MCF 10A (cell line): Measurements from ENCODE around the gene PHKB. TPM values are rescaled to one million over a fixed set of nuclear protein-coding genes. Genes with fewer than 3 reads are reported as not detected.

ENCODE experiments used
- BruUV-seq: library from RNA; stranded (reverse); fragments of 400-500 nt; replicated peaks from 2 replicates; lab custom pipeline; 2021; lab: Mats Ljungman, UMichigan
- CTCF ChIA-PET: fragments of 300-600 bp; sonication (Branson Sonifier 250); formaldehyde crosslinking; extraction: SDS; loops from one replicate; lab custom pipeline; 2021; ENCODE audit warnings: antibody characterized with exemption, inconsistent platforms; lab: Yijun Ruan, JAX
- POLR2A ChIA-PET: fragments of 300-600, 350-650 bp; sonication (Branson Sonifier 250); formaldehyde crosslinking; extraction: SDS; loops from one replicate; lab custom pipeline; 2020; ENCODE audit warnings: antibody characterized with exemption, inconsistent platforms; lab: Yijun Ruan, JAX
- DNase-seq: peaks from one replicate; pipeline ENCODE4 v3.0.0-alpha.2; 2018; ENCODE audit not compliant: unreplicated experiment
- H3K27ac Mint-ChIP-seq: one replicate; pipeline ENCODE4 v1.8.0; 2022; ENCODE audit warnings: mild to moderate bottlenecking, low read depth, mixed read lengths; ENCODE audit not compliant: unreplicated experiment
- H3K27me3 Mint-ChIP-seq: one replicate; pipeline ENCODE4 v1.8.0; 2022; ENCODE audit warnings: mixed read lengths; ENCODE audit not compliant: insufficient read depth, unreplicated experiment
- H3K36me3 Mint-ChIP-seq: one replicate; pipeline ENCODE4 v1.8.0; 2022; ENCODE audit warnings: mild to moderate bottlenecking, moderate library complexity, mixed read lengths; ENCODE audit not compliant: insufficient read depth, unreplicated experiment
- H3K4me1 Mint-ChIP-seq: one replicate; pipeline ENCODE4 v1.8.0; 2022; ENCODE audit warnings: mixed read lengths; ENCODE audit not compliant: insufficient read depth, unreplicated experiment
- H3K4me3 Mint-ChIP-seq: one replicate; pipeline ENCODE4 v1.8.0; 2022; ENCODE audit warnings: mild to moderate bottlenecking, moderate library complexity, mixed read lengths; ENCODE audit not compliant: unreplicated experiment
- H3K9me3 Mint-ChIP-seq: one replicate; pipeline ENCODE4 v1.8.0; 2022; ENCODE audit warnings: mixed read lengths; ENCODE audit not compliant: unreplicated experiment
- intact Hi-C: fragments of 100-400 bp; cut with micrococcal nuclease; formaldehyde crosslinking; loops from 2 replicates; pipeline ENCODE4 v1.14.1; 2022
- total RNA-seq: library from RNA; stranded (reverse); gene quantifications from 2 replicates; pipeline ENCODE4 v1.2.3, GENCODE V29; 2022
- TF ChIP-seq, protein P1 (sequence below): fragments of 200-600 bp; IDR thresholded peaks from one replicate; pipeline ENCODE4 v1.8.0; 2022; ENCODE audit warnings: antibody characterized with exemption, mild to moderate bottlenecking; ENCODE audit not compliant: unreplicated experiment

PHKB gene
- total RNA-seq, 1 experiment from 2014 or later, result 62.2 TPM

DNA sequence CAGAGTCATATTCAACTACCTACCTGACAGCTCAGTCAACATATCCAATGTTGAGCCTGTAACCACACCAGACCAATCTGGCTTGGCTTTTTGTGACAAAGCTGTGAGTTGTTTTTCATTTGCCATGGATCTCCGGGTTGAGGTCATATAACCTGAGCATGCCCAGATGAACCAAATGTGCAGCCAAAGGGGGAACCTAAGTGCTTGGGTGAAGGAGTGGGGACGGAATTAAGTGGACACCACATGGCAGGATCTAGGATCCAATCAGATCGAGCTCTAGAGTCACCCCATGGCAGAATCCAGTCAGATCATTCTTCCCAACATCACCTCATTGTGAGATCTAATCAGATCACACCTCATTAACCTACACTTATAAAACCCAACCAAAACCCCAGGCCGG lies 258.6 kb downstream of the PHKB start:
- no peak overlapping the region for H3K27ac Mint-ChIP-seq
- intact Hi-C loops, result loop anchor here (10.0 kb wide), 1 partner anchor 575 kb away; the partner anchor contains the start of gene NETO2
- TF ChIP-seq, protein P1, sequence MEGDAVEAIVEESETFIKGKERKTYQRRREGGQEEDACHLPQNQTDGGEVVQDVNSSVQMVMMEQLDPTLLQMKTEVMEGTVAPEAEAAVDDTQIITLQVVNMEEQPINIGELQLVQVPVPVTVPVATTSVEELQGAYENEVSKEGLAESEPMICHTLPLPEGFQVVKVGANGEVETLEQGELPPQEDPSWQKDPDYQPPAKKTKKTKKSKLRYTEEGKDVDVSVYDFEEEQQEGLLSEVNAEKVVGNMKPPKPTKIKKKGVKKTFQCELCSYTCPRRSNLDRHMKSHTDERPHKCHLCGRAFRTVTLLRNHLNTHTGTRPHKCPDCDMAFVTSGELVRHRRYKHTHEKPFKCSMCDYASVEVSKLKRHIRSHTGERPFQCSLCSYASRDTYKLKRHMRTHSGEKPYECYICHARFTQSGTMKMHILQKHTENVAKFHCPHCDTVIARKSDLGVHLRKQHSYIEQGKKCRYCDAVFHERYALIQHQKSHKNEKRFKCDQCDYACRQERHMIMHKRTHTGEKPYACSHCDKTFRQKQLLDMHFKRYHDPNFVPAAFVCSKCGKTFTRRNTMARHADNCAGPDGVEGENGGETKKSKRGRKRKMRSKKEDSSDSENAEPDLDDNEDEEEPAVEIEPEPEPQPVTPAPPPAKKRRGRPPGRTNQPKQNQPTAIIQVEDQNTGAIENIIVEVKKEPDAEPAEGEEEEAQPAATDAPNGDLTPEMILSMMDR, result no peak
- ChIA-PET POLR2A (no interaction called here), CTCF (no interaction called here)
- H3K9me3 Mint-ChIP-seq, result no peaks in the 10 kb centered on the region
- no peaks in the 10 kb centered on the region for H3K36me3 Mint-ChIP-seq
- BruUV-seq, result no TSS peak
- DNase-seq, result no peak
- H3K4me3 Mint-ChIP-seq, result no peak overlapping the region
- H3K27me3 Mint-ChIP-seq, result no peaks in the 10 kb centered on the region
- peaks cover 6% of the 10 kb centered on the region for H3K4me1 Mint-ChIP-seq

DNA sequence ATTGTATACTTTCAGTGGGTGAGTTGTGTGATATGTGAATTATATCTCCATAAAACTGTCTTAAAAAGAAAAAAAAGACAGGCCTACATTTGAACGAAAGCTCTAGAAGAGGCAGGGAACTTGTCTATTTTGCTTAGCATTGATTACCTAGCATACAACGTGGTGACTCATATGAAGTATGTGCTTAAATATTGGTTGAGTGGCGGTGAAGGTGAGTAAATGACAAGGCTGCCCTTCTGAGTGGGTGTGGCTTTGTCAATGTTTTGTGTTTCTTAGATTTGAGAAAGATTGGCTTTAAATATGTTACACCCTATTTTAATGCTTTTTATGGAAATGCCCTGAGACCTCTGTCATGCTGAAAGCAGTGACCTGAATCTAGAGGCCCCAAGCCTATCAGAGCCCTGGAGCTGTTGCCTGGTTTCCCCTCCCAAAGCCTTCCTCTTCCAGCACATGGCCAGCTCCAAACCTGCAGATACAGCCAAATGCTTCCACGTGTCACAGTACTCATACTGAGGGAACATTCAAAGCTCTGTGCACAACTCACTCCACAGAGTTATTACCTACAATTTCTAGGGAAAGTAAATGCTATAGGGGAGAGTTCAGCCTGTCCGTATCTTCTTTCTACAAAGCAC lies 260.0 kb downstream of the PHKB start:
- Mint-ChIP-seq H3K27ac (no peak overlapping the region), H3K4me3 (no peak overlapping the region), H3K27me3 (no peaks in the 10 kb centered on the region), H3K36me3 (no peaks in the 10 kb centered on the region), H3K9me3 (no peaks in the 10 kb centered on the region), H3K4me1 (peaks cover 15% of the 10 kb centered on the region)
- POLR2A ChIA-PET, result no interaction called here
- BruUV-seq, result no TSS peak
- TF ChIP-seq, protein P1, result no peak
- intact Hi-C loops, result loop anchor here (10.0 kb wide), 1 partner anchor 576 kb away; the partner anchor contains the start of gene NETO2
- no peak for DNase-seq
- CTCF ChIA-PET, result no interaction called here

DNA sequence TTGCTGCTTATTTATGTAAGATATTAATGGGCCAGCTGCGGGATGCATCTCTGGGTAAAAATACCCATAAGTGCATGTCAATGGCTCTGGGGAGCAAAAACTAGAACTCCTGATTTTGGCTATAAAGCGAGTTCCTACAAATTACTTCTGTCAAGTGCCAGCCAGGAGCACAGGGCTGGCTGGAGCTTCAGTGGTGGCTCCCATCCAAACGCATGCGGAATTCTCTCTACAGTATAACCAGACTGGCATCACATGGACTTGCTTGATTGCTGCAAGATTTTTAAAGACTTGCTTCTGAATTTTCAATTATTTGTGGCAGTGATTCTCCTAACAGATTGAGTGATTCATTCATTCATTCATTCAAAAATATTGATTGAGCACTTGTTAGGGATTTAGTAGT lies 260.9 kb downstream of the PHKB start:
- no peak overlapping the region for H3K27ac Mint-ChIP-seq
- ChIA-PET POLR2A (interaction anchor here (0.8 kb wide), 1 partner anchor 10 kb away, joined by 3 read pairs; no protein-coding TSS in a partner anchor), CTCF (no interaction called here)
- intact Hi-C loops, result loop anchor here (10.0 kb wide), 1 partner anchor 577 kb away; the partner anchor contains the start of gene NETO2
- H3K4me1 Mint-ChIP-seq, result peaks cover 10% of the 10 kb centered on the region
- TF ChIP-seq, protein P1, result no peak
- BruUV-seq, result no TSS peak
- H3K9me3 Mint-ChIP-seq, result no peaks in the 10 kb centered on the region
- H3K36me3 Mint-ChIP-seq, result no peaks in the 10 kb centered on the region
- DNase-seq, result no peak
- no peaks in the 10 kb centered on the region for H3K27me3 Mint-ChIP-seq
- H3K4me3 Mint-ChIP-seq, result no peak overlapping the region

DNA sequence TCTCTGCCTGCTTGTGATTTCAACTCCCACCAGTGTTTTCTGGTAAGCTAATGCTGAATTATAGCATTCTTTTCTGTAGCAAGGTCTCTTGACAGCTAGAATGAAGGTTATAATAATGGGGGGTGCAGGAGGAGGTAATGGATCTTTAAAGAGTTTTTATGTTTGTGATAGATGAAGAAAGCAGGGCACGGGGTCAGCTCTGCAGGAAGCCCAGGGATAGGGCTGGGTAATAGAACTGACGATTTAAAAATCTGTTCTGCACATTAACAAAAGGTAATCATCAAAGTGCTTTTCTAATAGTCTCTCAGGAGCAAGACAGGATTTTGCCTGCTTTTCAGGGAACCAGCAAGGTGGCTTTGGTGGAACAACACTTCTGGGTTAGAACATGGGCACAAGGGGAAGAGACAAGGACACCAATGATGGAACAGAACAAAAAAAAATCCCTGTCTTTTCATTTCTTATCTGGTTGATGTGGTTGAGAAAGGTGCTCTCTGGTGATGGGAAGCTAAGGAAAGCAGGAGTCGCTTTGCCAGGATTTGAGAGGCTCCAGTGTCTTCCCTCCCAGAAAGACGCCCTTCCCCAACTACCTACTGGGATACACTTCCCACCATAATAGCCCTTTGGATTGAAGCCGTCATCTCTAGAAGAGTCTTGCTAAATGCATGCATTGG lies 263.1 kb downstream of the PHKB start:
- intact Hi-C loops, result loop anchor here (10.0 kb wide), 1 partner anchor 579 kb away; the partner anchor contains the start of gene NETO2
- no peak for DNase-seq
- TF ChIP-seq, protein P1, result no peak
- H3K9me3 Mint-ChIP-seq, result no peaks in the 10 kb centered on the region
- ChIA-PET CTCF (interaction anchor here (0.6 kb wide), 2 partner anchors 207 to 347 kb away, joined by 3 to 5 read pairs; no protein-coding TSS in a partner anchor), POLR2A (interaction anchor here (0.6 kb wide), 1 partner anchor 18 kb away, joined by 3 read pairs; no protein-coding TSS in a partner anchor)
- no peaks in the 10 kb centered on the region for H3K36me3 Mint-ChIP-seq
- no peak overlapping the region for H3K4me3 Mint-ChIP-seq
- H3K4me1 Mint-ChIP-seq, result peaks cover 10% of the 10 kb centered on the region
- H3K27ac Mint-ChIP-seq, result no peak overlapping the region
- H3K27me3 Mint-ChIP-seq, result no peaks in the 10 kb centered on the region
- no TSS peak for BruUV-seq
